ENCODE data around the gene BHMT2. TPM values are rescaled to one million over a fixed set of nuclear protein-coding genes. Genes with fewer than 3 reads are reported as not detected.

Gene BHMT2
- polyA plus RNA-seq, 3 donors: not detected

DNA sequence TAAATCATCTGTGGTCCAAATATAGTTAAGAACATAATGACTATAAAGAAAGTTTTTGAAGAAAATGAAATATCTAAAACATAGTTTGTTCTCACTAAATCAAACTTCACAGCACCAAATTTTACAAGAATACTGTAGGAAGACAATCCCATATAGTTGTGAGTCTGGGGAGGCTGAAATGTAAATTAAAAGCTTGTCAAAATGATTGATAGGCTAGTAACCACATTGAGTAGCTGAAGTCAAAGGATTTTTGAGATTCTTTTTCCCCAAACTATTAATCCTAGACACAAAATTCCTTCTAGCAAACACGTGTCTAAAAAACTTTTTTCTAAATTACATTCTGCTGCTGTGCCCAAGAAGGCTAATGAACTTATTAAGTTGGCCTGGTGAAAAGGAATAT lies 55.0 kb downstream of the BHMT2 start:
- peaks cover 0 to 3% (median 3%) of the 10 kb centered on the region in 3 donors for H3K27me3 Mint-ChIP-seq (ENCODE audit: low read depth in 3 of 3)
- no peaks in the 10 kb centered on the region for H3K36me3 ChIP-seq (replicated peaks in 1 of 2; ENCODE audit: control insufficient read depth in 1 of 2, insufficient read depth in 2 of 2, low read length in 2 of 2)
- no peaks in the 10 kb centered on the region for H3K79me2 ChIP-seq (ENCODE audit: insufficient read depth, low read length)
- no peaks in the 10 kb centered on the region for H3K9me3 ChIP-seq (replicated peaks in 1 of 2; ENCODE audit: control insufficient read depth in 1 of 2, insufficient read depth in 1 of 2, low read length in 2 of 2)
- H2AFZ ChIP-seq (ENCODE audit: insufficient read depth, low read depth, low read length, poor library complexity, severe bottlenecking): no peak overlapping the region
- no peaks in the 10 kb centered on the region for H3K36me3 Mint-ChIP-seq
- TF ChIP-seq, protein P1, sequence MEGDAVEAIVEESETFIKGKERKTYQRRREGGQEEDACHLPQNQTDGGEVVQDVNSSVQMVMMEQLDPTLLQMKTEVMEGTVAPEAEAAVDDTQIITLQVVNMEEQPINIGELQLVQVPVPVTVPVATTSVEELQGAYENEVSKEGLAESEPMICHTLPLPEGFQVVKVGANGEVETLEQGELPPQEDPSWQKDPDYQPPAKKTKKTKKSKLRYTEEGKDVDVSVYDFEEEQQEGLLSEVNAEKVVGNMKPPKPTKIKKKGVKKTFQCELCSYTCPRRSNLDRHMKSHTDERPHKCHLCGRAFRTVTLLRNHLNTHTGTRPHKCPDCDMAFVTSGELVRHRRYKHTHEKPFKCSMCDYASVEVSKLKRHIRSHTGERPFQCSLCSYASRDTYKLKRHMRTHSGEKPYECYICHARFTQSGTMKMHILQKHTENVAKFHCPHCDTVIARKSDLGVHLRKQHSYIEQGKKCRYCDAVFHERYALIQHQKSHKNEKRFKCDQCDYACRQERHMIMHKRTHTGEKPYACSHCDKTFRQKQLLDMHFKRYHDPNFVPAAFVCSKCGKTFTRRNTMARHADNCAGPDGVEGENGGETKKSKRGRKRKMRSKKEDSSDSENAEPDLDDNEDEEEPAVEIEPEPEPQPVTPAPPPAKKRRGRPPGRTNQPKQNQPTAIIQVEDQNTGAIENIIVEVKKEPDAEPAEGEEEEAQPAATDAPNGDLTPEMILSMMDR (IDR thresholded peaks at IDR 0.05): no peak
- no peaks in the 10 kb centered on the region for H4K20me1 ChIP-seq (ENCODE audit: insufficient read depth, low read length)
- H3K4me3 ChIP-seq (replicated peaks in 1 of 3; ENCODE audit: low read depth in 2 of 3, low read length in 3 of 3): no peak overlapping the region
- DNase-seq: no peak
- H3K4me1 Mint-ChIP-seq: peaks cover 6% of the 10 kb centered on the region
- H3K27ac Mint-ChIP-seq: no peak overlapping the region
- H3K9ac ChIP-seq (ENCODE audit: insufficient read depth, low read length, poor library complexity, severe bottlenecking): no peak overlapping the region
- no CpG with 5 or more reads among the region's 1 CpG for WGBS (ENCODE audit: insufficient coverage)
- H3K27me3 ChIP-seq (ENCODE audit: control insufficient read depth in 2 of 2, insufficient read depth in 2 of 2, low read length in 2 of 2): peaks cover 0 to 2% of the 10 kb centered on the region in 2 donors
- intact Hi-C loops (cut with micrococcal nuclease): no loop called here
- no peak overlapping the region for H3K27ac ChIP-seq (ENCODE audit: low read depth in 1 of 2, low read length in 2 of 2)
- H3K4me2 ChIP-seq (replicated peaks; ENCODE audit: extremely low read depth, low read length, poor library complexity, severe bottlenecking): no peak overlapping the region
- peaks cover 0 to 5% (median 0%) of the 10 kb centered on the region in 7 donors for H3K9me3 Mint-ChIP-seq
- peaks cover 0 to 5% of the 10 kb centered on the region in 2 donors for H3K4me1 ChIP-seq (ENCODE audit: control insufficient read depth in 1 of 2, insufficient read depth in 2 of 2, low read length in 2 of 2)
- no peak overlapping the region for H3K4me3 Mint-ChIP-seq

DNA sequence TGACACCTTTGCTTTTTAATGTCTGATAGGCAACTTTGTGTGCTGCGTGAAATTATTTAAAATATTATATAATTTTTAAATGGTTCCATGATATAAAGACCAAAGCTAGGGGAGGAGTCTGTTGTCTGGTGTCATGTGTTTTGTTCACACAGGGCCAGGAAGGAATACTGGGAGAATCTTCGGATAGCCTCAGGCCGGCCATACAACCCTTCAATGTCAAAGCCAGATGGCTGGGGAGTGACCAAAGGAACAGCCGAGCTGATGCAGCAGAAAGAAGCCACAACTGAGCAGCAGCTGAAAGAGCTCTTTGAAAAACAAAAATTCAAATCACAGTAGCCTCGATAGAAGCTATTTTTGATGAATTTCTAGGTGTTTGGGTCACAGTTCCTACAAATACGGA lies 61.2 kb downstream of the BHMT2 start:
- Mint-ChIP-seq H3K9me3 (no peaks in the 10 kb centered on the region), H3K4me1 (peaks cover 11% of the 10 kb centered on the region), H3K27ac (no peak overlapping the region), H3K4me3 (no peak overlapping the region), H3K27me3 (ENCODE audit: low read depth in 3 of 3) (peaks cover 2 to 4% (median 2%) of the 10 kb centered on the region in 3 donors), H3K36me3 (no peaks in the 10 kb centered on the region)
- Histone ChIP-seq H2AFZ (ENCODE audit: insufficient read depth, low read depth, low read length, poor library complexity, severe bottlenecking) (no peak overlapping the region), H4K20me1 (ENCODE audit: insufficient read depth, low read length) (no peaks in the 10 kb centered on the region), H3K4me1 (ENCODE audit: control insufficient read depth in 1 of 2, insufficient read depth in 2 of 2, low read length in 2 of 2) (peaks cover 3 to 10% of the 10 kb centered on the region in 2 donors), H3K4me3 (replicated peaks in 1 of 3; ENCODE audit: low read depth in 2 of 3, low read length in 3 of 3) (no peak overlapping the region), H3K36me3 (replicated peaks in 1 of 2; ENCODE audit: control insufficient read depth in 1 of 2, insufficient read depth in 2 of 2, low read length in 2 of 2) (no peaks in the 10 kb centered on the region), H3K27ac (ENCODE audit: low read depth in 1 of 2, low read length in 2 of 2) (no peak overlapping the region), H3K4me2 (replicated peaks; ENCODE audit: extremely low read depth, low read length, poor library complexity, severe bottlenecking) (no peak overlapping the region), H3K9me3 (replicated peaks in 1 of 2; ENCODE audit: control insufficient read depth in 1 of 2, insufficient read depth in 1 of 2, low read length in 2 of 2) (no peaks in the 10 kb centered on the region), H3K79me2 (ENCODE audit: insufficient read depth, low read length) (no peaks in the 10 kb centered on the region), H3K9ac (ENCODE audit: insufficient read depth, low read length, poor library complexity, severe bottlenecking) (no peak overlapping the region), H3K27me3 (ENCODE audit: control insufficient read depth in 2 of 2, insufficient read depth in 2 of 2, low read length in 2 of 2) (no peaks in the 10 kb centered on the region)
- intact Hi-C loops (cut with micrococcal nuclease): loop anchor here (5.0 kb wide), 2 partner anchors 103 to 108 kb away; no protein-coding TSS in a partner anchor
- TF ChIP-seq, protein P1 (IDR thresholded peaks at IDR 0.05): no peak
- WGBS (ENCODE audit: insufficient coverage): 94% methylated on average over 2 of the region's 6 CpGs
- no peak for DNase-seq
